HepG2 (cell line): ENCODE results near the gene POLR3F. TPM values are rescaled to one million over a fixed set of nuclear protein-coding genes. Genes with fewer than 3 reads are reported as not detected.

Experiments
- AHR ChIP-seq: IDR thresholded peaks from 2 replicates; pipeline ENCODE4 v1.6.1; 2018; ENCODE audit warnings: missing genetic modification reagents, missing compliant biosample characterization
- ASH2L ChIP-seq: fragments of 300-600, 200-600 bp; sonication (generic); IDR thresholded peaks from 2 replicates; pipeline ENCODE4 v1.7.0; 2017; ENCODE audit warnings: low read depth, mild to moderate bottlenecking, moderate library complexity, mixed read lengths, low read length; ENCODE audit not compliant: insufficient read length
- ATF7 ChIP-seq, 2 experiments: fragments of 450-650 bp in 1 of 2; sonication (generic) in 1 of 2; formaldehyde crosslinking in 1 of 2; IDR thresholded peaks; 2 replicates each; pipeline versions ENCODE4 v1.4.0 to v1.6.1; 2016 to 2020; ENCODE audit warnings: antibody characterized with exemption in 1 of 2, mild to moderate bottlenecking in 1 of 2, missing genetic modification reagents in 1 of 2
- CHD2 ChIP-seq: IDR thresholded peaks from 2 replicates; pipeline ENCODE4 v1.6.1; 2011; ENCODE audit warnings: low read depth, low read length, improper control_type of control experiment
- ELF1 ChIP-seq: sonication (generic); formaldehyde crosslinking; IDR thresholded peaks from 2 replicates; pipeline ENCODE4 v1.4.0; 2020; ENCODE audit warnings: missing genetic modification reagents
- GATAD2A ChIP-seq: IDR thresholded peaks from 2 replicates; pipeline ENCODE4 v1.6.1; 2016
- HOXA7 ChIP-seq: sonication (generic); formaldehyde crosslinking; IDR thresholded peaks from 2 replicates; pipeline ENCODE4 v1.8.1; 2022; ENCODE audit warnings: mild to moderate bottlenecking, missing genetic modification reagents, moderate library complexity
- NFKB2 ChIP-seq: sonication (generic); formaldehyde crosslinking; IDR thresholded peaks from 2 replicates; pipeline ENCODE4 v1.4.0; 2020; ENCODE audit warnings: missing genetic modification reagents, borderline replicate concordance
- PHB2 ChIP-seq: fragments of 450-650 bp; IDR thresholded peaks from 2 replicates; pipeline ENCODE4 v1.6.1; 2018; ENCODE audit not compliant: partially characterized antibody
- RFX1 ChIP-seq: fragments of 450-650 bp; IDR thresholded peaks from 2 replicates; pipeline ENCODE4 v1.6.1; 2017
- RXRA ChIP-seq: sonication (generic); formaldehyde crosslinking; IDR thresholded peaks from 2 replicates; pipeline ENCODE4 v1.5.1; 2020; ENCODE audit warnings: missing genetic modification reagents
- SOX13 ChIP-seq, 3 experiments: fragments of 450-650 bp in 1 of 3; sonication (generic) in 1 of 3; formaldehyde crosslinking in 1 of 3; IDR thresholded peaks in 2 of 3; conservative IDR thresholded peaks in 1 of 3; 2 replicates each; pipeline versions ENCODE4 v1.5.0 to v1.6.1; 2016 to 2020; ENCODE audit warnings: antibody characterized with exemption in 1 of 3, mild to moderate bottlenecking in 1 of 3, missing compliant biosample characterization in 1 of 3, missing genetic modification reagents in 1 of 3, moderate library complexity in 1 of 3
- TEAD2 ChIP-seq: sonication (generic); formaldehyde crosslinking; IDR thresholded peaks from 2 replicates; pipeline ENCODE4 v1.9.0; 2021; ENCODE audit warnings: missing genetic modification reagents
- UBTF ChIP-seq: sonication (generic); formaldehyde crosslinking; IDR thresholded peaks from 2 replicates; pipeline ENCODE4 v1.4.0; 2020; ENCODE audit warnings: mild to moderate bottlenecking, missing genetic modification reagents
- ZNF24 ChIP-seq: fragments of 450-650 bp; IDR thresholded peaks from 2 replicates; pipeline ENCODE4 v1.6.1; 2017; ENCODE audit warnings: antibody characterized with exemption, mild to moderate bottlenecking
- ZNF264 ChIP-seq: sonication (generic); formaldehyde crosslinking; IDR thresholded peaks from 2 replicates; pipeline ENCODE4 v1.4.0; 2020; ENCODE audit warnings: missing genetic modification reagents
- ZNF574 ChIP-seq: sonication (generic); formaldehyde crosslinking; IDR thresholded peaks from 2 replicates; pipeline ENCODE4 v1.4.0; 2020; ENCODE audit warnings: missing genetic modification reagents
- ZNF629 ChIP-seq: sonication (generic); formaldehyde crosslinking; conservative IDR thresholded peaks from 2 replicates; pipeline ENCODE4 v1.5.0; 2020; ENCODE audit warnings: missing genetic modification reagents
- ZNF7 ChIP-seq: IDR thresholded peaks from 2 replicates; pipeline ENCODE4 v1.6.1; 2016; ENCODE audit warnings: missing biosample characterization, missing genetic modification reagents
- ZNF710 ChIP-seq: sonication (generic); formaldehyde crosslinking; IDR thresholded peaks from 2 replicates; pipeline ENCODE4 v1.5.0; 2020; ENCODE audit warnings: mild to moderate bottlenecking, missing genetic modification reagents, borderline replicate concordance
- polyA plus RNA-seq, 8 experiments: library from polyadenylated mRNA; depleted of rRNA in 3 of 8; stranded (reverse) in 7 of 8; unstranded in 1 of 8; fragments of >200 nt; fragmentation: Illumina TruSeq in 4 of 8; extraction: Trizol in 4 of 8; gene quantifications; 2 replicates each; pipeline versions ENCODE4 v1.2.1 to v1.2.3, GENCODE V29; 2011 to 2016; ENCODE audit warnings: low read depth in 4 of 8, missing spikeins in 1 of 8, mixed read lengths in 1 of 8; ENCODE audit not compliant: insufficient read depth in 1 of 8
- total RNA-seq, 5 experiments: library from RNA; depleted of rRNA; stranded (reverse); fragments of >200 nt; fragmentation: Illumina TruSeq; extraction: Trizol; gene quantifications; 2 replicates each; pipeline ENCODE4 v1.2.3, GENCODE V29; 2016; ENCODE audit warnings: low read depth in 1 of 5
- TF ChIP-seq, protein P1 (sequence below): sonication (generic); formaldehyde crosslinking; IDR thresholded peaks from 2 replicates; pipeline ENCODE4 v1.5.0; 2020; ENCODE audit warnings: missing genetic modification reagents

Gene POLR3F
- total and polyA plus RNA-seq, 2 of the 13 experiments (the other 11 are each of a cell fraction or from before 2014, with no cell fraction given) = 11.7 to 25.5 TPM

- peak; percentile 86 for TF ChIP-seq UBTF
- peak; percentile 76 for TF ChIP-seq ZNF710 (CRISPR knock-in tag)
- no peak for TF ChIP-seq RFX1
- no peak for TF ChIP-seq PHB2
- no peak for TF ChIP-seq ZNF7 (CRISPR knock-in tag)
- peak; percentile 89 for TF ChIP-seq ASH2L
- TF ChIP-seq SOX13 (IDR thresholded peaks at IDR 0.05) = no peak
- TF ChIP-seq SOX13 (CRISPR knock-in tag; conservative IDR thresholded peaks at IDR 0.05 in 1 of 2, IDR thresholded peaks at IDR 0.05 in 1 of 2) = peak in 1 of 2 experiments; percentile 72; a peak in 2 of 4 replicates
- TF ChIP-seq ZNF629 (CRISPR knock-in tag) = no peak; the same call in 1 of the 2 replicates
- peak; percentile 97 for TF ChIP-seq ZNF574 (CRISPR knock-in tag)
- TF ChIP-seq HOXA7 (CRISPR knock-in tag) = no peak
- peak; percentile 51; the same call in 1 of the 2 replicates for TF ChIP-seq GATAD2A
- TF ChIP-seq ELF1 = peak; percentile 91
- TF ChIP-seq NFKB2 (CRISPR knock-in tag) = peak; percentile 96; the same call in 1 of the 2 replicates
- TF ChIP-seq, protein P1, sequence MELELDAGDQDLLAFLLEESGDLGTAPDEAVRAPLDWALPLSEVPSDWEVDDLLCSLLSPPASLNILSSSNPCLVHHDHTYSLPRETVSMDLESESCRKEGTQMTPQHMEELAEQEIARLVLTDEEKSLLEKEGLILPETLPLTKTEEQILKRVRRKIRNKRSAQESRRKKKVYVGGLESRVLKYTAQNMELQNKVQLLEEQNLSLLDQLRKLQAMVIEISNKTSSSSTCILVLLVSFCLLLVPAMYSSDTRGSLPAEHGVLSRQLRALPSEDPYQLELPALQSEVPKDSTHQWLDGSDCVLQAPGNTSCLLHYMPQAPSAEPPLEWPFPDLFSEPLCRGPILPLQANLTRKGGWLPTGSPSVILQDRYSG (CRISPR knock-in tag) = peak; percentile 55
- no peak for TF ChIP-seq ZNF24
- TF ChIP-seq RXRA = peak; percentile 83
- TF ChIP-seq ZNF264 (CRISPR knock-in tag) = peak; percentile 79; the same call in 1 of the 2 replicates
- TF ChIP-seq TEAD2 = no peak
- peak; percentile 97; the same call in 1 of the 2 replicates for TF ChIP-seq AHR
- TF ChIP-seq ATF7 (IDR thresholded peaks at IDR 0.05) = no peak
- no peak for TF ChIP-seq ATF7 (CRISPR knock-in tag; IDR thresholded peaks at IDR 0.05)
- TF ChIP-seq CHD2 = 0 out of 2 replicates have a peak, but pooled peaks have one; percentile 7
These were observed 29.8 kb downstream of the POLR3F start, which contains the start of gene RBBP9 (continued) for GRCh38 chr20:18496740-18497592.
